K562 treated with DMSO at 1 percent for 24 hours (cell line): ENCODE results near the gene CHN2. TPM values are rescaled to one million over a fixed set of nuclear protein-coding genes. Genes with fewer than 3 reads are reported as not detected.

Experiments
- total RNA-seq: library from RNA; unstranded; fragments of 300-600 nt; gene quantifications from 2 replicates; pipeline ENCODE4 v1.2.3, GENCODE V29; 2022; ENCODE audit warnings: low read depth; ENCODE audit not compliant: insufficient read depth

Gene CHN2
- total RNA-seq, result 1.0 TPM in 1 of 2 replicates, not detected in the other

DNA sequence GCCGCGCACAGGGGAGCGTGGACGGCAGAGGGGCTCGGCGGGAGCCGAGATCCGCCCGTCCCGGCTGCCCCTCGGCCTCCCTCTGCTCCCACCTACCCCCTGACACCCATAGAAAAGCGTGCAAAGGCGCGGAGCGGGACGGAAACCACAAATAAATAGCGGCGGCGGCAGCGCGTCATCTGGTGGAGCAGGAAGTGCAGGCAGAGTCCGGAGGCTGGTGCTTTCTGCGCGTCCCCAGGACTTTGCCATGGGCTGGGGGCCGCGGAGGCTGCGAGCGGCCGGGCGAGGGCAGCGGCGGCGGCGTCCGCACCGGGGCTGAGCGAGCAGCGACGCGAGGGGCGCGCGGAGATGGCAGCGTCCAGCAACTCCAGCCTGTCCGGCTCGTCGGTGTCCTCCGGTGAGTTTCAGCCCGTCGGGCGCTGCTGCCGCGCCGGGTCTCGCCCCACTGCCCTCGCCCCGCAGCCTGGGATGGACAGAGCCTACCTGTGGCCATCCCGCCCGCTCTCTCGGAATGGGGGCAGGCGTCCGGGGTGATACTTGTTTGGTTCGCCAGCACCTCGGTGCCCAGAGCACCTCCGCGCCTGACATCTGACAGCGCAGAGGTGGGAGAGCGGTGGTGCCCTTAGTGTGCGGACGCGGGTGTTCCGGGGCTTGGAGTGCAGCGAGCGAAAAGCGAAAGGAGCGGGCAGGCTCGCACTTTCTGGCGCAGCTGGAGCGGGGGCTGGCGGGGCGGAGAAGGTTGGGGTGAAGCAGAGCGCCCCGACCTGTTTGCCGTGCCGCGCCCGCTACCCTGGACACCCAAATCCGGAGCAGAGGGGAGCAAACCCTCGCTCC lies at the start of gene CHN2:
Gene CHN2, plus strand, starts transcription at position 182 of the 834 bp plus-strand sequence.

DNA sequence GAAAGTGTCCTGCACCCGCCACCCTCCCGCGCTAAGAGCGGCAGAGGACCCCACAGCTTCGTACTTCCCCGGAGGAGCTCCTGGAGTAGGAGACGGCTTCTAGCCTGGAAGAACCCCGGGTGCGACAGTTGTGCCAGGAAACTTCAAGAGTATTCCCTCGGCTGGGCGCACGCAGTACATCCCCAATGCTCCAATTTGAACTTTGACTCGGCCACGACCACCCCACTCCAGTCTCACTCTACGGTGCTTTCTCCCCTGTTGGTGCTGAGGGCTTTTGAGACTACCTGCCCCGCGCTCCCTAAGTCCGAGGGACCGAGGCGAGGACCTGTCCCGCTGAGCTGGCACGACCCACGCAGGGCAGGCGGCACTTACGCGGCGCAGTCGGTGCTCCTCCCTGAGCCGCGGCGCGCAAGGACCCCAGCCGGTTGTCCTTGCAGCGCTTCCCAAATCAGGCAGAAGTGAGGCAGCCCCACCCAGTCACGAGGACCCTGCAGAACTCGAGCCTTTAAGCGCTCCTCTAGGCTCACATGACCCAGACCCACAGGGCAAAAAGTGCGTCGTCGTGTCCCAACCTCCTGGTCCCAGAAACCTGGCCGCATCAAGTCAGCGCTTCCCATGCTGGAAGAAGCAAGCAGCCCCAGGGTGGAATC lies 48.4 kb upstream of the CHN2 start, which contains the start of gene CPVL:
Gene CPVL, minus strand, starts transcription at position 481 of the 650 bp plus-strand sequence. CDS start 25,476 bp downstream, outside the sequence.

Other genes starting within 250 kb of the CHN2 start
- gene TRIL, start 236.4 kb upstream of the CHN2 start, total RNA-seq, result not detected in 2 replicates
- 3.0 TPM in 2 replicates for gene CPVL, start 48.2 kb upstream of the CHN2 start, total RNA-seq